ENCODE data around the gene FNDC4. TPM values are rescaled to one million over a fixed set of nuclear protein-coding genes. Genes with fewer than 3 reads are reported as not detected.
"Not testable (repeated sequence)": the region's sequence is repeated elsewhere in the genome, so short reads cannot be mapped to it uniquely, and the experiment has no call there.

The FNDC4 gene
- polyA plus RNA-seq, 3 donors: not detected

- H3K4me2 ChIP-seq (replicated peaks; ENCODE audit: extremely low read depth, low read length, poor library complexity, severe bottlenecking); intact Hi-C loops (cut with micrococcal nuclease); H3K27ac ChIP-seq (ENCODE audit: low read depth in 1 of 2, low read length in 2 of 2); H3K9me3 Mint-ChIP-seq; H2AFZ ChIP-seq (ENCODE audit: insufficient read depth, low read depth, low read length, poor library complexity, severe bottlenecking); H3K36me3 Mint-ChIP-seq; H4K20me1 ChIP-seq (ENCODE audit: insufficient read depth, low read length); H3K4me1 Mint-ChIP-seq; H3K9ac ChIP-seq (ENCODE audit: insufficient read depth, low read length, poor library complexity, severe bottlenecking); H3K36me3 ChIP-seq (replicated peaks in 1 of 2; ENCODE audit: control insufficient read depth in 1 of 2, insufficient read depth in 2 of 2, low read length in 2 of 2); H3K4me1 ChIP-seq (ENCODE audit: control insufficient read depth in 1 of 2, insufficient read depth in 2 of 2, low read length in 2 of 2); H3K4me3 Mint-ChIP-seq; H3K4me3 ChIP-seq (replicated peaks in 1 of 3; ENCODE audit: low read depth in 2 of 3, low read length in 3 of 3); H3K27me3 ChIP-seq (ENCODE audit: control insufficient read depth in 2 of 2, insufficient read depth in 2 of 2, low read length in 2 of 2); H3K79me2 ChIP-seq (ENCODE audit: insufficient read depth, low read length); H3K27ac Mint-ChIP-seq; H3K9me3 ChIP-seq (replicated peaks in 1 of 2; ENCODE audit: control insufficient read depth in 1 of 2, insufficient read depth in 1 of 2, low read length in 2 of 2); DNase-seq: not testable (repeated sequence)
- H3K27me3 Mint-ChIP-seq (ENCODE audit: low read depth in 3 of 3): peaks cover 0 to 17% (median 2%) of the 10 kb centered on the region in 3 donors
- WGBS (ENCODE audit: insufficient coverage): no CpG with 5 or more reads among the region's 6 CpGs
Measured at GRCh38 chr2:27538839-27539450, 43.9 kb upstream of the FNDC4 start.

DNA sequence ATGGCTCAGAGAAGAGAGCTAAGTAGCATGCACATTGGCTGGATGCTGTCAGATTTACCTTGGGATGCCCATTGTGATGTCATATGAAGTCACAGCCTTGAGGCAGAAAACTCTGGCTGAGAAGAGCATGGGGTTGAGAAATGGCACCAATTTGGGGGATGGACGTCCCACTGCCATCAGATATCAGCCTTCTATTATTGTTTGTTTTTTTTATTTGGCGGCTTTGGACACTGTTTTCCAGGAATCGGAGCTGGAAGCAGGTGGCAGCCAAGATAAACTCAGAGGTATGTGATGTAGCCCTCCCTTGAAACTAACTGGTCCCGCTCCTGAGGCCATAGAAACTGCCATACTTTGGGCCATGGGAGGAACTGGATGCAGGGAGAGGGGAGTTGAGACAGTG, 42.3 kb upstream of the FNDC4 start:
- no peak overlapping the region for H2AFZ ChIP-seq (ENCODE audit: insufficient read depth, low read depth, low read length, poor library complexity, severe bottlenecking)

More for the DNA sequence above, 42.3 kb upstream of the FNDC4 start:
- Histone ChIP-seq H3K4me1 (ENCODE audit: control insufficient read depth in 1 of 2, insufficient read depth in 2 of 2, low read length in 2 of 2) (no peaks in the 10 kb centered on the region), H3K9ac (ENCODE audit: insufficient read depth, low read length, poor library complexity, severe bottlenecking) (no peak overlapping the region), H4K20me1 (ENCODE audit: insufficient read depth, low read length) (no peaks in the 10 kb centered on the region), H3K4me2 (replicated peaks; ENCODE audit: extremely low read depth, low read length, poor library complexity, severe bottlenecking) (no peak overlapping the region), H3K36me3 (replicated peaks in 1 of 2; ENCODE audit: control insufficient read depth in 1 of 2, insufficient read depth in 2 of 2, low read length in 2 of 2) (no peaks in the 10 kb centered on the region), H3K27me3 (ENCODE audit: control insufficient read depth in 2 of 2, insufficient read depth in 2 of 2, low read length in 2 of 2) (peaks cover 0 to 2% of the 10 kb centered on the region in 2 donors), H3K4me3 (replicated peaks in 1 of 3; ENCODE audit: low read depth in 2 of 3, low read length in 3 of 3) (no peak overlapping the region), H3K79me2 (ENCODE audit: insufficient read depth, low read length) (no peaks in the 10 kb centered on the region), H3K27ac (ENCODE audit: low read depth in 1 of 2, low read length in 2 of 2) (no peak overlapping the region), H3K9me3 (replicated peaks in 1 of 2; ENCODE audit: control insufficient read depth in 1 of 2, insufficient read depth in 1 of 2, low read length in 2 of 2) (no peaks in the 10 kb centered on the region)
- peaks cover 0 to 19% (median 2%) of the 10 kb centered on the region in 3 donors for H3K27me3 Mint-ChIP-seq (ENCODE audit: low read depth in 3 of 3)
- peaks cover 0 to 4% (median 0%) of the 10 kb centered on the region in 7 donors for H3K9me3 Mint-ChIP-seq
- no peak overlapping the region for H3K27ac Mint-ChIP-seq
- 100% methylated on average over 2 of the region's 4 CpGs for WGBS (ENCODE audit: insufficient coverage)
- H3K4me1 Mint-ChIP-seq: no peaks in the 10 kb centered on the region
- no peak overlapping the region for H3K4me3 Mint-ChIP-seq
- no peak for DNase-seq
- intact Hi-C loops (cut with micrococcal nuclease): no loop called here
- no peak for TF ChIP-seq CTCF (IDR thresholded peaks at IDR 0.05)
- no peaks in the 10 kb centered on the region for H3K36me3 Mint-ChIP-seq

Measured in CD14-positive monocyte (primary cell).